Suprapubic skin (tissue), 3 donors: ENCODE measurements around the gene C2orf15.

ENCODE experiments used
- POLR2AphosphoS5 ChIP-seq, 3 donors: sonication (generic); formaldehyde crosslinking; IDR thresholded peaks; one replicate each; pipeline ENCODE4 v1.6.1; 2017; ENCODE audit warnings: antibody characterized with exemption in 3 of 3
- TF ChIP-seq, protein P1 (sequence below), 2 donors: fragments of 200-600 bp in 1 of 2; fragments of 450-650 bp in 1 of 2; sonication (generic) in 1 of 2; IDR thresholded peaks; one replicate each; pipeline ENCODE4 v1.5.1; 2016 to 2019; ENCODE audit warnings: antibody characterized with exemption in 2 of 2, mild to moderate bottlenecking in 1 of 2, moderate library complexity in 1 of 2

DNA sequence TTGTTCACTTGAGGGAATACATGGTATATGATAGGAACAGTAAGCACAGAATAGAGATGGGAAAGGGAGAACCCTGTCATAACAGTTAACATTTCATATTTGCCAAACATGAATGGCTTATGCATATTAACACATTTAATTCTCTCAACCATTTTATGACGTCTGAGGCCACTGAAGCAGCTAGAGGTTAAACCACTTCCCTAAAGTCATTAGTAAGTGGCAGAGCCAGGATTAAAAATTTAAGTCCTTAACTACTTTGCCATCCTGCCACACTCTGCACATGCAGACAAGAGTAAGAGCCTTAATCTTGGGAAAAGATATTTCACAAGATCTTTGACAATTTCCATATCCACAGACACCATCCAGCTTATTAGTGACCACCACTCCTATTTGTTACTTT lies 15.4 kb downstream of the C2orf15 start:
- TF ChIP-seq, protein P1, sequence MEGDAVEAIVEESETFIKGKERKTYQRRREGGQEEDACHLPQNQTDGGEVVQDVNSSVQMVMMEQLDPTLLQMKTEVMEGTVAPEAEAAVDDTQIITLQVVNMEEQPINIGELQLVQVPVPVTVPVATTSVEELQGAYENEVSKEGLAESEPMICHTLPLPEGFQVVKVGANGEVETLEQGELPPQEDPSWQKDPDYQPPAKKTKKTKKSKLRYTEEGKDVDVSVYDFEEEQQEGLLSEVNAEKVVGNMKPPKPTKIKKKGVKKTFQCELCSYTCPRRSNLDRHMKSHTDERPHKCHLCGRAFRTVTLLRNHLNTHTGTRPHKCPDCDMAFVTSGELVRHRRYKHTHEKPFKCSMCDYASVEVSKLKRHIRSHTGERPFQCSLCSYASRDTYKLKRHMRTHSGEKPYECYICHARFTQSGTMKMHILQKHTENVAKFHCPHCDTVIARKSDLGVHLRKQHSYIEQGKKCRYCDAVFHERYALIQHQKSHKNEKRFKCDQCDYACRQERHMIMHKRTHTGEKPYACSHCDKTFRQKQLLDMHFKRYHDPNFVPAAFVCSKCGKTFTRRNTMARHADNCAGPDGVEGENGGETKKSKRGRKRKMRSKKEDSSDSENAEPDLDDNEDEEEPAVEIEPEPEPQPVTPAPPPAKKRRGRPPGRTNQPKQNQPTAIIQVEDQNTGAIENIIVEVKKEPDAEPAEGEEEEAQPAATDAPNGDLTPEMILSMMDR (IDR thresholded peaks at IDR 0.05): no peak
- TF ChIP-seq POLR2AphosphoS5 (IDR thresholded peaks at IDR 0.05): no peak
